ENCODE results near the gene CLK4.

Gene CLK4

GRCh38 chr5:178554311-178554710 is 72.5 kb downstream of the CLK4 start:
- DNase-seq (ENCODE audit: low read depth, low spot score), result no peak

GRCh38 chr5:178553517-178553916 is 73.3 kb downstream of the CLK4 start:
- no peak for DNase-seq (ENCODE audit: low read depth, low spot score)

All from smooth muscle cell of the brain vasculature (primary cell).